Right forelimb (tissue), 1 donor: ENCODE data around the gene RARRES1.
A peak's percentile ranks its signal among the peaks of the same experiment; 100 is the strongest.

ENCODE experiments used
- DNase-seq: peaks from one replicate; pipeline ENCODE4 v3.0.0-alpha.2; 2018

Gene RARRES1, protein sequence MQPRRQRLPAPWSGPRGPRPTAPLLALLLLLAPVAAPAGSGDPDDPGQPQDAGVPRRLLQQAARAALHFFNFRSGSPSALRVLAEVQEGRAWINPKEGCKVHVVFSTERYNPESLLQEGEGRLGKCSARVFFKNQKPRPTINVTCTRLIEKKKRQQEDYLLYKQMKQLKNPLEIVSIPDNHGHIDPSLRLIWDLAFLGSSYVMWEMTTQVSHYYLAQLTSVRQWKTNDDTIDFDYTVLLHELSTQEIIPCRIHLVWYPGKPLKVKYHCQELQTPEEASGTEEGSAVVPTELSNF

DNA sequence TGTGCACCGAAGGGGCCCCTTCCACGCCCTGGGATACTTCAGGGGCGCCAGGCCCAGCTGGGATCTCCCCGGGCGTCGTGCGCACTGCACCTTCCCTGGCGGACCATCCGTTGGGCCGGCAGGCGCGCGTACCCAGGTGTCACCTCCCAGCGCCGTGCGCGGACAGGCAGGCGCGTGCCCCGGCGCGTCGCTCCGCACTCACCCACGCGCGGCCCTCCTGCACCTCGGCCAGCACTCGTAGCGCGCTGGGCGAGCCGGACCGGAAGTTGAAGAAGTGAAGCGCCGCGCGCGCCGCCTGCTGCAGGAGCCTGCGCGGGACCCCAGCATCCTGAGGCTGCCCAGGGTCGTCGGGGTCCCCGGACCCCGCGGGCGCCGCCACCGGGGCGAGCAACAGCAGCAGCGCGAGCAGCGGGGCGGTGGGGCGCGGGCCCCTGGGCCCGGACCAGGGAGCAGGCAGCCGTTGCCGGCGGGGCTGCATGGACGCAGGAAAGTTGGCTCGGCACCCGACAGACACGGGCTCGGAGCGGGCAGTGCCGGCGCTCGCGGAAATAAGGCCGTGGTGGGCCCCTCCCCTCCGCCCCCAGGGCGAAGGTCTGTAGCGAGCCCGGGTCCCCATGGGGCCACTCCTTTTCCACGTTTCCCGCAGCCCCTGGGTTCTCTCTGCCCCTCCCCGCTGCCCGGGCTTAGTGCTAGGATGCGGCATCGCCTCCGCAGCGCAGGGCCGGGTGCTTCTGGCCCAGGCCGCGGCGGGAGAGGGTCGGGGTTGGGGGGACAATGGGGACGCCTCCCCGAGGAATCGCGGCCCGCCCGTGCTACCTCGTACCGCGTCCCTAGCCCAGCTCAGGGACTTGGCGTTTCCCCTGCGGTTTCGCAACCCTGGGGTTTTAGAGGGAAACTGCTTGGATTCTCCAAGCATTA, at the start of gene RARRES1:
Gene RARRES1 (minus strand): TSS at position 520 of the 918 bp plus-strand sequence. CDS start 42 bp downstream, at position 478.
- DNase-seq = peak; percentile 81

GRCh38 chr3:158781849-158782248, 49.6 kb upstream of the RARRES1 start:
- DNase-seq = no peak

- DNase-seq = no peak
Measured at GRCh38 chr3:158781191-158781590, 48.9 kb upstream of the RARRES1 start.

DNA sequence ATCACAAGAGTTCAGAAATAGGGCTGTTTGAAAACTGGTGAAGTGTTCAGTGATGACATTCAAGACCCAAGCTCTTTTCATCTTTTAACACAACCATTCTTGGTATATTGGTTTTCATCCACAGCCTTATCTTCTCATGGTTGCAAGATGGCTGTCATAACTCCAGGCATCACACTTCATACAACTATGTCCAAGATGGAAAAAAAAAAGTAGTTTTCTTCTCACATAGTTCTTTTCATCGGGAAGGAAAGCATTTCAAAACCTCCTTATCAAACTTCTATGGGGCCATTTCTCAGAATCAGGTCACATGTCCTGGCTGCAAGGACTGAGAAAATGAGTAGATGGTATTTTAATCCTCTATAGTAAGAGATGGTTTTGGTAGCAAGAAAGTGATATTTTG, 48.5 kb upstream of the RARRES1 start:
- no peak for DNase-seq

DNA sequence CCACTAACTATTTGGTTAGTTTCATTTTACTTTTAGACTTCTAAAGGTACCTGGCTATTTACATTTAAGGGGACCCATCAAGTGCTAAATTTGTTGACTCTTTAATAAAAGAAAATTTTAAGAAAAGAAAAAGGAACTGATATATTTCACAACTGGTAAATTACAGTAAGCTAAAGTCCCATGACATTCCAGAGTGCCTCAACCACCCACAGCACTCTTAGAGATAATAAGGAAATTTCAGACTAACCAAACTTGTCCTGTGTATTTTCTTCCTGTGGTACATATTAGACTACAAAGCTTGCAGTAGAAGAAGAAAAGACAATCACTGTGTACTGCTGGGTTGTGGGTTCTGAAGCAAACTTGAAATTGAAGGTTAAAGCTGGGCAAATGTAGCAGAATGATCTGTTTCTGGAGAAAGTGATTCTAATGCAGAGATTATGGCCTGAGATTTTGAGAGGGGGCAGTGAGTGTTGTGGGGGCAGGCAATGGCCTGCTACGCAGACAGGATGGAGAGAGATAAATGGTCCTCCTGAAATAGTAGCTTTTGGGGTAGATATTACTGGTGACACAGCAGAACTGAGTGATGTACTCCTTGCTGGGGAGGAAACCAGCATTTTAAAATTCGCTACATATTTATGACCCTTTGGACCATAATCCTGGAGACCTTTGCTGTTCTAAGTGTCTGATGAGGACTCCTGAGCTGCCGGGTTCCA, 45.1 kb upstream of the RARRES1 start:
- DNase-seq = no peak

DNA sequence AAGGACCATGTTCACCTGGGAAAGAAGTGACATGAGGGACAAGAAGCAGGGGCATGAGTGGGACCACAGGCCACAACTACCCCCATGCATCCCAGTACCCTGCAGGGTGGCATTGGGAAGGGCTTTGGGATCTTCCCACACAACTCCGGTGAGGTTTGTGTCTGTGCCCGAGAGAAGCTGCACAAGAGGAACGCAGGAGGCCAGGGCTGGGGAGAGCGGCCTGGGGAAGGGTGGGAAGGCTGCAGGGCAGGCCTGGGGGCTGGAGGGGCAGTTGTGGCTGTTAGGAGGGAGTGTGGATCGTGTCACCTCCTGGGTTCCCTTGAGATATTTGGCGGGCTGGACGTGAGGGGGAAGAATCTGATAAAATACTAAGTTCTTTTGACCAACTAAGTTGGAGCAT, 44.3 kb upstream of the RARRES1 start:
- DNase-seq = no peak

- DNase-seq = no peak
Measured at GRCh38 chr3:158775426-158776410, 43.5 kb upstream of the RARRES1 start.

GRCh38 chr3:158774965-158775364, 42.7 kb upstream of the RARRES1 start:
- DNase-seq = no peak

DNA sequence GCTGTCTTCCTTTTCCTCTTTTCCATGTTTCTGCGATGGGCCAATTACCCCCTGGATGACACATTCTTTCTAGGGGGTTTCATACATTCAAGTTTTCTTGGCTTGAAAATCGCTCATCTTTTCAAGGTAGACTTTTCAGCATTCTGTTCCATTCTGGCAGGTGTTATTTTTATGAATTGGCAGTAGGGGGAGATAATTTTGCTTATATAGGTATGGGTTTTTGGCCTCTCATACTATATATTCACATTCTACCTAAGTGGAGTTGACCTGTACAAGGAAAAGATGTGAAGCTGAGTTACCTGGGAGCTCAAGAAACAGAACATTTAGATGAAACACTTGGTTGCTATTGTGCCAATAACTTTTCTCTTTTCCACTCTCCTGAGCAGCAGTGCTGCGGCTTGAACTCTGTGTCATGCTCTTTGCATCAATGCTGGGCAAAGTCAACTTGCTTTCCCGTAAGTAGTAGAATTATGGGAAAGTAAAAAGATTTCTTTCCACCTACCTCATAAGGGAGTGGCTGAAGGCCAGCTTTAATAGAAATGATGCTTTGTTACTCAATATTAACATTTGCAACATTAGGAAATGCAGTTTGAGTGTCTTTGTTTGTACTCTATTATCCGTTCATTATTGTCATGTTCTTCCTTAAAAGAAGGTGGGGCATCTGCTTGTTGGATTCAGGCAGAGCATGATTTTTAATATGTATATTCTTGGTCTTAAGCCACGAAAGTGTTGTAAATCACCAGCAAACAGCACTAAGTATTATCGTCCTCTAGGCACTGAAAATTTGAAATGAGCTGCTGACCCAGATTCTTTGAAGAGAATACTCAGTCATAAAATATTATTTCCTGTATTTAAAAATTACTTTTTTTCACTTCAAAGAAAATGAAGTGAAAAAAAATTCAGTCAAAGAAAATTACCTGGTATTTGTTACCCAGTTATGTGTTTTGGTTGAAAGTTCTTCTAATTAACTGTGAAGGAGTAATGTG, 41.9 kb upstream of the RARRES1 start:
- no peak for DNase-seq

DNA sequence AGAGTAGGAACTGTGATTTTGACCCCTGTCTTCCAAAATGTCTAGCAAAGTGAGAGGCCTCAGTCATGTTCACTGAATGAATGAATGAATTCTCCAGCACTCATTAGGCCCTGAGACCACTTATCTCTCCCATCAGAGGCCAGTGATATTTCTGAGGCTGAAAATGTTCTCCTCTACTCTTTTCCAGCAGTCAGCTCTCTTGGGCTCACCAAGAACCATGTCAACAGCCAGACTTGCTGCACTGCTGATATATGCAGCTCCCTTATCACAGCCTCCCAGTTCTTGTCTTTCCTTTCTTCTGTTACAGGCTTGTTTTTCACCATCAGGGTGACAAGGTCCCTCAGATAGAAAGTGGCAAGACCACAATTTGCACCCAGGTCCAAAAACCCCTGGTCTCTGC, 40.9 kb upstream of the RARRES1 start:
- DNase-seq = no peak

DNA sequence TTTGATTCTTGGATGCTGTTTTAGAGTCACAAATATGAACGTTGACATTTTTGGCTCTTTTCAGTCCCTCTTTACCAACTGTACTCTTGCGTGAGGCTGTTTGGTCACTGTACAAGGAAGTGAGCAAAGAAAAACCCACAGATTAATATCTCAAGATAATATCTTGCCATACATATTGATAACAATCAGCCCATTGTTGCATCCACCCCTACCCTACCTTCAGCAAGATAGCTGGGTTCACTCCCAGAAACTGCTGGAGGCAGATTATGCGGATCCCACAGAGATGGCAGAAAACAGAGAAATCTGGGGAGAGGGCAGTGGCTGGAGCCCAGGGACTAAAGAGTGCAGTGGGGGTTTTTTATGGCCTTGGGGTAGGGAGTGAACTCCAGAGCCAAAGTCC, 39.7 kb upstream of the RARRES1 start:
- DNase-seq = no peak

GRCh38 chr3:158771577-158771976, 39.3 kb upstream of the RARRES1 start:
- no peak for DNase-seq

DNA sequence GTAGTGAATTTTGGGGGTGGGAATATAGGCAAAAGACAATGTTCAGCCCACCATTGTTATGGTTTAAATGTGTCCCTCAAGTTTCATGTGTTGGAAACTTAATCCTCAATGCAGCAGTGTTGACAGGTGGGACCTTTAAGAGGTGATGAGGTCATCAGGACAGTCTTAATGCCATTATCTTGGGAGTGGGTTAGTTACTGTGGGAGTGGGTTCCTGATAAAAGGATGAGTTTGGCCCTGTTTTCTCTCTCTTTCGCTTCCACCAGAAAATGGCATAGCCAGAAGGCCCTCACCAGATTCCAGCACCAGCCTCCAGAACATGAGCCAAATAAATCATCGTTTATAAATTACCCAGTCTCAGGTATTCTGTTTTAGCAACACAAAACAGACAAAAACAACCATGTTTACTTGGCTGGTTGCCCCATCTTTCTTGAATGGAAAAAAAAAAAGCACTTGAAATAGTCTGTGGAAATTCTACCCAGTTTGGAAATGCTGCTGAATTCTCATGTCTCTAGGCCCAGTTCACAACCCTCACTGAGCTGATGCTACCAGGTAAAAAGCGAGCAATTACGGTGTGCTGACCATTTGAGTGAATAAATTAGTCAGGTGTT, 38.6 kb upstream of the RARRES1 start:
- no peak for DNase-seq

DNA sequence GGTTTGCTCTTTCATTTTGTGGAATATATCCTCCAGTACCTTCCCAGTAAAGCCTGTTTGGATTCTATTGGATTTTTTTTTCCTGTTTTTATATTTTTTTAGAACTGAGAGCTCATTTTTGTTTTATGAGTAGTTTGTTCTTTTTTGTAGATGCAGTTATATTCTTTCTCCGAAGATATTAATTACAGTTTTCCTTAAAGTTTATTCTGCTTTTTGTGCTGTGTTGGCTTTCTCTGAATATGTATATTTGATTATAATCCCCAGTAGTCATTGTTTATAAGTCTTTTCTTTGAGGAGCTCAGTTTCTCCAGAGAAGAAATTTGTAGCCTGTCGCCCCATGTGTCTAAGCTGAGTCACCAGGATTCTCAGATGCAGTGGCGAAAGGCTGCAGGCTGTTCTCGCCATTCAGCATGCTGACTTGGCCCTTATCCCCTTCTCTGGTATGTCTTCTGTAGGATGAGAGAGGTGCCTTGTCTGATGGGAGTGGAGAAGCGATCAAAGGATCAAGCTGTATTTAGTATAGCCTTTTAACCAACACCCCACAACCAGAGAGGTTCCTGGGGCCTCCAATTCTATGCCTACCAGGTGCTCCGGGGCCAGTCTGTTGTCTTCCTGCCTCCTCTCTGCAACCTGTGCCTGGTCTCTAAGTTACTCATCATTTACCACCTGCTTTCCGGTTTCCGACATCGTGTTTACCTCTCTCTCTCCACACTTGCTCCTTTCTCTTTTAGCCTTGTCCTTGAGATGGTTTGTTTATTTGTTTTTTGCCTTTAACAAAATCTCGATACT, 37.9 kb upstream of the RARRES1 start:
- DNase-seq = no peak

GRCh38 chr3:158769549-158769948, 37.3 kb upstream of the RARRES1 start:
- no peak for DNase-seq

DNA sequence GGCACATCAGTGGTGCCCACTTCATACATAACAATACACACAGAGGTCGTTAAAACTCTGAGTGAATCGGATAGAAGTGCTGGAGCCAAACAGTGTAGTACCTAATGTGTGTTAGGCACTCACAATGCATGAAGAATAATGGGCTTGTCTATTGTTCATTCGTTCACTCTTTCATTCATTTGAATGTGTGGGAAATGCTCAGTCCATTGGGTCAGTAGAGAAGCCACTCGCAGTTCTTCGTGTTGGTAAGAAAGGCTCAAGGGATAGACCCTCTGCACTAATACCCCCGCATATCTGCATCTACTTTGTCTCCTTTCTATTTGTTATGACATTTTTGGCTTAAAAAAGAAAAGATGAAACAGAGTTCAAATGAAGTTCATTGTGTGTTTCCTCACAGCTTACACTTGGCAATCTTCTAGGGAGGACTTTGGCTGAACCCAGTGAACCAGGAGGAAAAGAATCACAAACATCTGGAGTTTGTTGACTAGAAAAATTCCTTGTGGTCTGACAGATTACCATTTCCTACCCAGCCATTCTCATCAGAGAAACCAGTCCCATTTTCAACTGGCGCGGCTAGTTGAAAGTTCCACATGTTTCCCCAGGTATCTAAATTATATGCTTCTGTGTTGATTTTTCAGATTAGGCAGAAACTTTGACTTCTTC, 36.8 kb upstream of the RARRES1 start:
- peak; percentile 69 for DNase-seq

GRCh38 chr3:158768361-158768787, 36.1 kb upstream of the RARRES1 start:
- DNase-seq = peak; percentile 83

DNA sequence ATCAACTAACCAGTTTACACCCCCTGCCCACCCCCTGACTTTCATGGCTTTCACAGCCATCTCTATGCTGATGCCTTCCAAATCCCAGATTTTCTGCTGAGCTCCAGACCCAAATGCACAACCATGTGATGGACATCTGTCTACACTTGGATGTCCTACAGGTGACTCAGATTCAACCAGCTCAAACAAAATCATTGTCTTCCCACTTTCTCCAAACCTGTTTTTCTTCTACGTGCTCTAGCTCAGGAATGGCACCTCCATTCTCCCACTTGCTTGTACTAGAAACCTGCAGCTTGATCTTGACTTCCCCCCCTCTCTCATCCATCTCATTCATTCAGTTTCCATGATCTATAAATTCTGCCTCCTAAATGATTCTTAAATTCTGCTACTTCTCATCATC, 34.1 kb upstream of the RARRES1 start:
- no peak for DNase-seq
